Urinary bladder (tissue), 4 donors: ENCODE measurements around the gene AMPD3. TPM values are rescaled to one million over a fixed set of nuclear protein-coding genes. Genes with fewer than 3 reads are reported as not detected.

ENCODE experiments used
- DNase-seq: peaks from one replicate; pipeline ENCODE4 v3.0.0-alpha.2; 2015; ENCODE audit errors: extremely low spot score
- H3K27ac ChIP-seq: one replicate; pipeline ENCODE4 v1.5.1; 2013; ENCODE audit warnings: low read depth, mild to moderate bottlenecking, moderate library complexity
- H3K36me3 ChIP-seq: one replicate; pipeline ENCODE4 v1.6.1; 2013; ENCODE audit warnings: mild to moderate bottlenecking, moderate library complexity; ENCODE audit not compliant: insufficient read depth
- H3K4me1 ChIP-seq: one replicate; pipeline ENCODE4 v1.6.1; 2013; ENCODE audit warnings: mild to moderate bottlenecking, moderate library complexity; ENCODE audit not compliant: insufficient read depth
- H3K4me3 ChIP-seq: one replicate; pipeline ENCODE4 v1.5.1; 2013; ENCODE audit warnings: low read depth, low read length
- WGBS: extraction: QIAGEN DNeasy Blood & Tissue Kit; methylation state at CpG from one replicate; pipeline ENCODE4 v1.1.7; 2013; 5-methylcytosine and 5-hydroxymethylcytosine counted together
- polyA plus RNA-seq: library from polyadenylated mRNA; stranded (reverse); fragments of 200-250 nt; gene quantifications from one replicate; pipeline ENCODE4 v1.2.3, GENCODE V29; 2013
- total RNA-seq: library from RNA; depleted of rRNA; stranded (reverse); fragments of >200 nt; gene quantifications from one replicate; pipeline ENCODE4 v1.2.3, GENCODE V29; 2014
- donor health status: healthy with polysubstance abuse.
- donor health status: healthy.

AMPD3 gene
- total and polyA plus RNA-seq, 2 donors = 2.4 to 5.2 TPM

DNA sequence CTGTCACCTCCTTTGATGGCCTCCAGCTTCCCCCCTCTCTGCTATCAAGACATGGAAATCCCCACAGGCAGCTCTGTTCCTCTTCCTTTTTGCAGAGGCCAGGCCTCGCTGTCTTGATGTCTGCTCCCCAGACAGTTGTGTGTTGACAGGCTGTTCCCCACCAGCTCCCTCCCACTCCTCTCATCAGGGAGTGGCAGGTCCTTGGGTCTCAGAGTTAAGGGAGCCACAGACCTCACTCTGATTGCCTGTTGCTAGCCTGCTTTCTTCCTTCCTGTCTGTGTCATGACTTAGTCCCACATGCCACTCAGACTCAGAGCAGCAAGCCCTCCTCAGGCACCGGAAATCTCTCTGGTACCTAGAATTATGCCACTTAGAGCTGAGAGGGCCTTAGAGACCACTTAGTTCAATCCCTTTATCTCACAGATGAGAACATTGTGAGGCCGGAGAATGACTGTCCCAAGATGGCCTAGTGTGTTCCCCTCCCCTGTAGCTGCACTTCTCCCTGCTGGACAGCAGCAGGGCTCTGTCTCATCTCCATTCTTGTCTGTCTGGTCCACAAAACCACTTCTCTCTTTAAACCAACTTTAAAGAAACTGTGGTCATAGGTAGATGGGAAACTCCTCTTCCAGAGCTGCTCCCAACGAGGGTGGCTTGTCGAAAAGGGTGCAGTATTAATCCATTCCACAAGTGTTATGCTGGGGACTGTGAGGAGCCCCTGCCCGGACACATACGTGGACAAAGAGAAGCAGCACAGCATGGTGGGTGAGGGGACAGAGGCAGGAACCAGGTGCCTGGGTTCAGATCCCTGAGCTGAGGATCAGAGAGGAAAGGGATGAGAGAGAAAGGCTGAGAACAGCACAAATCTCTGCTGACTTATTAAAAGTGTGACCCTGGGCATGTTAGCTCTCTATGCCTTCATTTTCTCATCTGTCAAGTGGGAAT lies 4.2 kb downstream of the AMPD3 start:
- DNase-seq = no peak
- no peaks in the 10 kb centered on the region for H3K4me1 ChIP-seq
- no peak overlapping the region for H3K4me3 ChIP-seq
- no peak overlapping the region for H3K27ac ChIP-seq
- 85% methylated on average over 7 of the region's 7 CpGs for WGBS
- no peaks in the 10 kb centered on the region for H3K36me3 ChIP-seq

DNA sequence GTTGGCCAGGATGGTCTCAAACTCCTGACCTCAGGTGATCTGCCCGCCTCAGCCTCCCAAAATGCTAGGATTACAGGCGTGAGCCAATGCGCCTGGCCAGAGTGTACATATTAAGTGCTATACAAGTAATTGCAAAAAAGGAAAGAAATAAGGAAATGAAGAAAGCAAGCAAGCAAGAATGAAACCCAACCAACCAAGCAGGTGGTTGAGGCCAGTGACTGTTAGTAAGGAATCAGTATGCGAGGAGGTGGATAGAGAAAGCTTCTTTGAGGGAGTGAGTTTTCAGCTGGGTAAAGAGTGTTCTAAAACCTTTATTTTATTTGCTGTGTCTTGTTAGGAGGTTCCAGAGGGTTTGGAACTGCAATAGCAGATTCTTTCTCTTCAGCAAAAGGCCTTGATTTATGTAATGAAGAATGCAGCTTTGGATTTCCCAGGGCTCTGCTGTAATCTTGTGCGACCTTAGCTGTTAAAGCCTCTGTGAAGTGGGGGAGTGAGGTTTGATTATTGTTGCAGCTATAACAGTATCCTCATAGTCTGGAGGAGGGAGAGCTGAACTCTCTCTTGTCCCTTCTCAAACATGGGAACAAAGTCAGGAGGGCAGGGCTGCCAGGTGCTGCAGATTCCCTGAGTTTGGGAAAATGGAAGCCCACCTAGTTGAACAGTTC lies 5.7 kb downstream of the AMPD3 start:
- WGBS = 96% methylated on average over 5 of the region's 5 CpGs
- Histone ChIP-seq H3K36me3 (no peaks in the 10 kb centered on the region), H3K27ac (no peak overlapping the region), H3K4me1 (no peaks in the 10 kb centered on the region), H3K4me3 (no peak overlapping the region)
- no peak for DNase-seq

DNA sequence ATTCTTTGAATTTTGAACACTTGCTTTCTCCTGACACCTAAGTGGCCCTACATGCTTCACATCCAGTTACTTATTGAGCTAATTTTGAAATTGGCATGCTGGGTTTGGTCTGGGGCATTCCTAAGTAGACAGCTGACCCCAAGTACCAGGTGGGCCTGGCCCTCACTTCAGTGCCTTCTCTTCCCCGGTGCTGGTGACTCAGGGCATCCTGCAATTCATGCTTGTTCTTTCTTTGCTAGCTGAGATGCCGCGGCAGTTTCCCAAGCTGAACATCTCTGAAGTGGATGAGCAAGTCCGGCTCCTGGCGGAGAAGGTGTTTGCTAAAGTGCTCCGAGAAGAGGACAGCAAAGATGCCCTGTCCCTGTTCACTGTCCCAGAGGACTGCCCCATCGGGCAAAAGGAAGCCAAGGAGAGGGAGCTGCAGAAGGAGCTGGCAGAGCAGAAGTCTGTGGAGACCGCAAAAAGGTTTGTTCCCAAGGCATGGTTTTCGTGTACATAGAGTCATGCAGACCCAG lies 6.3 kb downstream of the AMPD3 start:
- no peaks in the 10 kb centered on the region for H3K36me3 ChIP-seq
- DNase-seq = no peak
- H3K27ac ChIP-seq = no peak overlapping the region
- no peaks in the 10 kb centered on the region for H3K4me1 ChIP-seq
- 95% methylated on average over 9 of the region's 9 CpGs for WGBS
- H3K4me3 ChIP-seq = no peak overlapping the region

DNA sequence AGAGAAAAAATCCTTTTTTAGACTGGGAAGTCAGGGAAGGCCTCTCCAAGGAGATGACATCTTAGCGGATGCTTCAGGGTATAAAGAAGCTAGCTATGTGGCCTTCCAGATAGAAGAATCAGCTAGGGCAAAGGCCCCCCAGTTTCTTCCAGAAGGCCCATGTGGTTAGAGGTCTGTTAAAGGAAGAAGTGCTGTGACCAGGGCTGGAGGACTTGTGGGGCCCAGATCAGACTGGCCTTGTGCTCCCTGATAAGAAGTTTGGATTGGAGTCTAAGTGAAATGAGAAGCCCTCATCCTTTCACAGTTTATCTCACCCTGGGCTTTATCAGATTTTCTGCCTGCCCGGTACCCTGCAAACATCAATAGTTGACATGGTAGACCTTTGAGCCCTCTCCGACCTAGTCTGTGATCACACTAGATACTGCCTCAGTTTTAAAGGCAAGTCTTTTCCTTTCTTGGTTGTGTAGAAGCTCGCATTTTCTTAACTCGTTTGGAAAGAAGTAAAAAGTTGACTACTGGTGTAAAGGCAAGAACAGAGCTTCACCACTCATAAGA lies 7.8 kb downstream of the AMPD3 start:
- no peaks in the 10 kb centered on the region for H3K36me3 ChIP-seq
- WGBS = 91% methylated on average over 5 of the region's 5 CpGs
- H3K4me1 ChIP-seq = no peaks in the 10 kb centered on the region
- no peak overlapping the region for H3K27ac ChIP-seq
- no peak for DNase-seq
- no peak overlapping the region for H3K4me3 ChIP-seq

DNA sequence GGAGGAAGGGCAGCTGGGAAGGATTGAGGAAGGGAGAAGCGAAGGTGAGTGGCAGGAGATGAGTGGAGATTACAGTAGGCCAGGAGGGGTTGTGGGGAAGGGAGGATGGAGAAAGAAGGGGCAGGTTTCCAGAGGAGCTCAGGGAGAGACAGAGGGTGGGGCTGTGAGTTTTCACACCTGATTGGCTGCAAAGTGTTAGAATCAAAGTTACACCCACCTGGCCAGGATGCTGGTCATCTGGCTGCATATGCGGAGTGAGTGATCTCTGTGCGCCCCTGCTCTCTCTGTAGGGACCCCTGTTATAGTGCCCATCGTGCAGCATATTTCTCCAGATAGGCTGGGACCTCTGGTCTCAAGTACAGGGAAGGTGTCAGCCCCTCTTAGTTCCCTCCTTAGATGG lies 18.3 kb downstream of the AMPD3 start:
- no peaks in the 10 kb centered on the region for H3K36me3 ChIP-seq
- 81% methylated on average over 4 of the region's 4 CpGs for WGBS
- no peak for DNase-seq
- no peak overlapping the region for H3K27ac ChIP-seq
- no peaks in the 10 kb centered on the region for H3K4me1 ChIP-seq
- no peak overlapping the region for H3K4me3 ChIP-seq

DNA sequence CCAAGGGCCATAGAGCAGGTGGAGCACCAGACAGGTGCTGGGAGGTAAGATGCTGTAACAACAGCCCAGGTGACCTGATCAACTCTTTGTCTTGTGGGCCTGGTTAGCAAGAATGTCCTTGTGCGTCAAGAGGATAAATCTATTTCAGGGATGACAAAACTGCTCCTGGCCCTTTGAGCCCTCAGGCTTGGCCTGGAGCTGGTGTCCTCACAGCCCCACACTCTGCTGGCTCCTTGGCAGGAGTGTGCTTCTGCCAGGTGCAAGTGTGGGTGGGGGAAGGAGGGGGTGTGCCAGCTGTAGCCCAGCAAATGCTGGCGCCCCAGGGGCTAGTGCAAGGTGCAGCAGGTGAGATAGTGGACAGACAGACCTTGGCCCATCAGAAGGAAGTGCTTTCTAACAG lies 19.5 kb downstream of the AMPD3 start:
- Histone ChIP-seq H3K4me1 (no peaks in the 10 kb centered on the region), H3K36me3 (no peaks in the 10 kb centered on the region), H3K4me3 (no peak overlapping the region), H3K27ac (no peak overlapping the region)
- no peak for DNase-seq
- WGBS = 99% methylated on average over 2 of the region's 2 CpGs

DNA sequence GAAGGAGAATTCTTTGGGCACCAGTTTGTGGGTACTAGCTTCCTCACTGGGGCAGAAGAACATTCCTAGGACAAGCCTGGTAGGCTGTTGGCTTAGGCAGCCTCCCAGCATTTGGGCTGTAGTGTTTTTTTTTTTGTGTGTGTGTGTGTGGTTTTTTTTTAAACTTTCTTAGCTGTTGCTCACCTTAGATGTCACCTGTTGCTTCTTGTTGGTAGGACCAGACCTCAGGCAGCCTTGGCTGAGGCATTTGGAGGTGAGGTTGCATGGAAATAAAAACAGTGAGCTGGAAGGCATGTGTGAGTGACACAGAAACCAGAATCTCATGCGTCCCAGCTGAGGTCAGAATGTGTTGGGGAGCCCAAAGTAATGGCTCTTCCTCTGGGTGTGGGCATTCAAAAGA lies 21.3 kb downstream of the AMPD3 start:
- H3K4me3 ChIP-seq = no peak overlapping the region
- H3K4me1 ChIP-seq = no peaks in the 10 kb centered on the region
- no peak for DNase-seq
- no peak overlapping the region for H3K27ac ChIP-seq
- H3K36me3 ChIP-seq = no peaks in the 10 kb centered on the region
- 93% methylated on average over 1 of the region's 1 CpG for WGBS

DNA sequence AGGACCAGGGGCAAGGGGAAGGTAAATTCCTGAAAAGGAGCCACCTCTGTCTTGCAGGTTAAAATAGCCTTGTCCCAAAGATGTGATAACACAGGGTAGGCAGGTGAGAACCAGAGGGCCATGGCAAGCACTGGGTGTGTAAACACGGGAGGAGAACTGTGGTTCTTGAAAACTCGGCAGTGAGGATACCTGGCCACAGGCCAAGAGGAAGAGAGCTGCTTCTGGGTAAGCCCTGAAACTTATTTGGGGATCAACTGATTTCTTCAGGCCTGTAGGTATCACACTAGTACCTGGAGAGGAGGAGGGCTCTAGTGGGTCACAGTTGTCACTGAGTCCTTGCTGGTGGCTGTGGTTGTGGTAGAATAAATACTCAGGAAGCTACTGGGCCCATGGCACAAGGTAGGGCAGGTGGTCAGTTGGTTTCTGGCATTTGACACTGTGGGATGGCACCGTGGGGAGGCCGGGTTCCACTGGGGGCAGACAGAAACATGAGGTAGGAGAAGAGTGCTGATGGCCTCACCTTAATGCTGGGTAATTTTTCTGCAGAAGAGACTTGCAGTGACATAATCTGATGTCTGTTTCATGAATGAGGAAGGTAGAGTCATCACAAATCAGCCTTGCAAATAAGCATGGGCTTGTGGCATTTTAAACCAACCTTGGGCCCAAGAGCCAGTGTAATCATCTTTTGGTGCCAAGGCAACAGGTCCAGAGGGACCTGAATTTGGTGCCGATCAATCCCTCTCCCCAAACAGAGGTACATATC lies 22.0 kb downstream of the AMPD3 start:
- WGBS = 75% methylated on average over 5 of the region's 5 CpGs
- no peak overlapping the region for H3K27ac ChIP-seq
- H3K4me3 ChIP-seq = no peak overlapping the region
- no peaks in the 10 kb centered on the region for H3K36me3 ChIP-seq
- no peaks in the 10 kb centered on the region for H3K4me1 ChIP-seq
- no peak for DNase-seq

DNA sequence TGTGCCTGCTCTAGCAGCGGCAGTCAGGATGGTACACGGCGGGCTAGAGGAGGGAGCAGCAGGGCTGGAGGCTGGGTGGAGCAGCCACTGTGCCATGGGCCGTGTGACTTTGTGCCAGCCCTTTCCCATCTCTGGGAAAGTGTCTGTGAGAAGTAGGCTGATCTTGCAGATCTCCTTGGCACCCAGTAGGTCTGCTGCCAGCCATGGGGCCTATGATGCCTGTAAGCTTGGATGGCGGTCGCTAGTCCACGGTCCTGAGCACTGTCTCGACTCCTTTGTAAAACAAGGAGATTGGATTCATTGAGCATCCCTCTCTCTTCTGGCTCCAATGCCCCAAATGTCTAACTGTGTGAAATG lies 22.6 kb downstream of the AMPD3 start:
- Histone ChIP-seq H3K4me3 (no peak overlapping the region), H3K27ac (no peak overlapping the region), H3K36me3 (no peaks in the 10 kb centered on the region), H3K4me1 (no peaks in the 10 kb centered on the region)
- DNase-seq = no peak
- 97% methylated on average over 8 of the region's 8 CpGs for WGBS

DNA sequence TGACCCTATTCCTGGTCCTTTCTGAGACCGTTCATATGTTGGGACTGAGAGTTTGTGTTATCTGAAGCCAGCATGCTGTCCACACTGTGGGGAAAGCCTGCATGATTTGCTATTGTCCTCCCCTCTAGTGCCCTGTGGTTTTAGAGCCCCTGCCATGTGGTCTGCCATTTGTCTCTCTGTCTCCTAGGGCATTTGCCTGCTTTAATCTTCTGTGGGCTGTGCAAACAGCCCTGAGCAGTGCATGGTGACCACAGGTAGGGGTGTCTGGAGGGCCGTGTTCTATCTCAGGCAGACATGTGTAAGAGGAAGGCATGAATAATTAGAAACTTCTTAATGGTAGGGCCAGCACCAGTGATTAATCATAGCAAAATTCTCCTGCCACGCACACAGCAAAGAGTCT lies 23.0 kb downstream of the AMPD3 start:
- no peak overlapping the region for H3K27ac ChIP-seq
- H3K4me3 ChIP-seq = no peak overlapping the region
- WGBS = 84% methylated on average over 3 of the region's 3 CpGs
- DNase-seq = no peak
- no peaks in the 10 kb centered on the region for H3K4me1 ChIP-seq
- H3K36me3 ChIP-seq = no peaks in the 10 kb centered on the region

DNA sequence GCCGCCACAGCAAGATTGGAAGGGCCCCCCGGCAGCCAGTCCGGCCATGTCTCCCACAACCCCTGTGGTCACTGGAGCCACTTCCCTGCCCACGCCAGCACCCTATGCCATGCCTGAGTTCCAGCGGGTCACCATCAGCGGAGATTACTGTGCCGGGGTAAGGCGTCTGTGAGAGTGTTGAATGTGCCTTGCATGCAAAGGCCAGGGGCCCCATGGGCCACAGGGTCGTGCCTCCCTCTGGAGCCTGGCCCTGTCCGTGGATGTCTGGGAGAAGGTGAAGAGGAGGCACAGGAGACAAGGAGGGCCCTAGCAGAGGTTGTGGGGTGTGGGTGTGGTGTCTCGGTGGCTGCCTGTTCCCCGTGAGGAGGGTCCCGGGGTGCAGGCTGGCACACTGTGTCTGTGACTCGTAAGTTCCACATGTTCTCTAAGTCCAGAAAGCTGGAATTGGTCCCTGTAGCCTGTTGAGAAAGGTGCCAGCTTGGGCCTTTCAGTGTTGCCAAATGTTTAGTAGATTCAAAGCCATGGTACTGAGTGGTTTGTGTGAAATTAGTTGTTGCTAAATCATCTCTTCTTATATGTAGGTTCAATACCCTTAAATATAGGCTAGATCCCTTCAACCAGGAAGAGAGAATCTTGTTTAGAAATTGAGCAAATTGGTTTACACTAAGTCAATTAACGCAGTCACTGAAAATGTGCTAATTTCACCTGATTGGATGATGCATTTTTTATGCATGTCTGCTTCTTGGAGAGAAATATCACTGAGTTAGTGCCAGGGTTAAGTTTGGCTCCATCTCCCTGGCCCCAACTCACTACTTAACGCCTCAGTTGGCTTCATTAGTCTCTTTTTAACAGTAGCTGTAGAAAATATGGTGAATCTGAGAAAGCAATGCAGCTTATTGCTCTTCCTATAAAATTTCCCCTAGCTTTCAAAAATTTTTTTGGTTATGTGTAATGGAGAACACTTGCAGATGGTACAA lies 23.8 kb downstream of the AMPD3 start:
- H3K27ac ChIP-seq = no peak overlapping the region
- H3K36me3 ChIP-seq = no peaks in the 10 kb centered on the region
- WGBS = 93% methylated on average over 16 of the region's 16 CpGs
- H3K4me3 ChIP-seq = no peak overlapping the region
- no peaks in the 10 kb centered on the region for H3K4me1 ChIP-seq
- DNase-seq = no peak

DNA sequence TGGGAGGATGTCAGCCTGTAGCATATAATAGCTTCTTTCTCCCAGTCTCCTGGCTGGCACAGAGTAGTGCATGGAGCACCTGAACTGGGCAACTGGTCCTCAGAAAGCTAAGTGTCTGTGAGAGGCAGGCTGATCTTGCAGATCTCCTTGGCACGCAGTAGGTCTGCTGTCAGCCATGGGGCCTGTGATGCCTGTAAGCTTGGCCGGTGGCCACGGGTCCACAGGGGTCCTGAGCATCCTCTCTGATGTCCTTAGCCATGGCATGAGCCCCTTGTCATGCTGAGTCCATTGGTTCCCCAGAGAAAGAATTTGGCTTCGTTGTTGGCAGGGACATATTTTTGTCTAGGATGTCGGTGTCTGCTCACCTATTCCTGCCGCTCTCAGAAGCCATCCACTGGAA lies 25.0 kb downstream of the AMPD3 start:
- no peaks in the 10 kb centered on the region for H3K36me3 ChIP-seq
- H3K4me3 ChIP-seq = no peak overlapping the region
- no peak overlapping the region for H3K27ac ChIP-seq
- 87% methylated on average over 6 of the region's 6 CpGs for WGBS
- DNase-seq = no peak
- no peaks in the 10 kb centered on the region for H3K4me1 ChIP-seq
